ENCODE data around the gene ARF1. TPM values are rescaled to one million over a fixed set of nuclear protein-coding genes. Genes with fewer than 3 reads are reported as not detected.

The ARF1 gene
- total RNA-seq, 1 donor from 2014 or later: 339 TPM

GRCh38 chr1:228146417-228147150, 64.1 kb downstream of the ARF1 start:
- TF ChIP-seq CTCF (IDR thresholded peaks at IDR 0.05): no peak
- no peak overlapping the region for H3K4me3 Mint-ChIP-seq (ENCODE audit: unreplicated experiment)
- H3K27me3 Mint-ChIP-seq (ENCODE audit: low read depth): no peaks in the 10 kb centered on the region
- H3K27ac Mint-ChIP-seq (ENCODE audit: unreplicated experiment): no peak overlapping the region
- no peaks in the 10 kb centered on the region for H3K36me3 Mint-ChIP-seq (ENCODE audit: low read depth)
- DNase-seq (ENCODE audit: low spot score): no peak
- no peaks in the 10 kb centered on the region for H3K9me3 Mint-ChIP-seq (ENCODE audit: low read depth)
- peaks cover 24% of the 10 kb centered on the region for H3K4me1 Mint-ChIP-seq (ENCODE audit: low read depth)

GRCh38 chr1:228147151-228147693, 64.7 kb downstream of the ARF1 start:
- no peaks in the 10 kb centered on the region for H3K9me3 Mint-ChIP-seq (ENCODE audit: low read depth)
- H3K36me3 Mint-ChIP-seq (ENCODE audit: low read depth): no peaks in the 10 kb centered on the region
- no peak for TF ChIP-seq CTCF (IDR thresholded peaks at IDR 0.05)
- H3K4me1 Mint-ChIP-seq (ENCODE audit: low read depth): peaks cover 18% of the 10 kb centered on the region
- DNase-seq (ENCODE audit: low spot score): no peak
- H3K4me3 Mint-ChIP-seq (ENCODE audit: unreplicated experiment): no peak overlapping the region
- no peak overlapping the region for H3K27ac Mint-ChIP-seq (ENCODE audit: unreplicated experiment)
- H3K27me3 Mint-ChIP-seq (ENCODE audit: low read depth): no peaks in the 10 kb centered on the region

GRCh38 chr1:228147768-228148167, 65.3 kb downstream of the ARF1 start:
- no peak overlapping the region for H3K4me3 Mint-ChIP-seq (ENCODE audit: unreplicated experiment)
- no peak for TF ChIP-seq CTCF (IDR thresholded peaks at IDR 0.05)
- no peak for DNase-seq (ENCODE audit: low spot score)
- H3K27ac Mint-ChIP-seq (ENCODE audit: unreplicated experiment): no peak overlapping the region
- no peaks in the 10 kb centered on the region for H3K9me3 Mint-ChIP-seq (ENCODE audit: low read depth)
- peaks cover 12% of the 10 kb centered on the region for H3K4me1 Mint-ChIP-seq (ENCODE audit: low read depth)
- no peaks in the 10 kb centered on the region for H3K27me3 Mint-ChIP-seq (ENCODE audit: low read depth)
- H3K36me3 Mint-ChIP-seq (ENCODE audit: low read depth): no peaks in the 10 kb centered on the region

- no peaks in the 10 kb centered on the region for H3K27me3 Mint-ChIP-seq (ENCODE audit: low read depth)
These were observed 65.8 kb downstream of the ARF1 start for GRCh38 chr1:228148196-228148861.

More at GRCh38 chr1:228148196-228148861, 65.8 kb downstream of the ARF1 start:
- Mint-ChIP-seq H3K4me1 (ENCODE audit: low read depth) (peaks cover 6% of the 10 kb centered on the region), H3K27ac (ENCODE audit: unreplicated experiment) (no peak overlapping the region), H3K9me3 (ENCODE audit: low read depth) (no peaks in the 10 kb centered on the region), H3K36me3 (ENCODE audit: low read depth) (no peaks in the 10 kb centered on the region), H3K4me3 (ENCODE audit: unreplicated experiment) (no peak overlapping the region)
- TF ChIP-seq CTCF (IDR thresholded peaks at IDR 0.05): no peak
- no peak for DNase-seq (ENCODE audit: low spot score)

Small RNA genes within 50 kb of the gene (microRNA-seq; reads per million reads assigned to microRNA genes)
- gene MIR3620 (ENCODE audit: borderline number of aligned reads): 8.9 reads per million, percentile 20 among the genes with 10 or more reads in this experiment

Other genes with a start within 250 kb of the ARF1 start
- gene WNT9A, start 134.8 kb upstream of the ARF1 start, total RNA-seq: 2.5 to 4.2 TPM (median 2.7 TPM) in 3 replicates
- not detected in 3 replicates for gene WNT3A, start 75.7 kb upstream of the ARF1 start, total RNA-seq
- 12.9 to 15.1 TPM (median 13.3 TPM) in 3 replicates for gene C1orf35, start 20.6 kb downstream of the ARF1 start, total RNA-seq
- gene MRPL55, start 26.6 kb downstream of the ARF1 start, total RNA-seq: 45.4 to 75.6 TPM (median 48.6 TPM) in 3 replicates
- 155 to 196 TPM (median 189 TPM) in 3 replicates for gene GUK1, start 57.6 kb downstream of the ARF1 start, total RNA-seq
- 1.5 to 2.0 TPM (median 1.8 TPM) in 3 replicates for gene GJC2, start 67.2 kb downstream of the ARF1 start, total RNA-seq
- 5.2 to 7.7 TPM (median 5.9 TPM) in 3 replicates for gene IBA57, start 83.1 kb downstream of the ARF1 start, total RNA-seq
- 6.3 to 11.4 TPM (median 10.2 TPM) in 3 replicates for gene OBSCN, start 125.3 kb downstream of the ARF1 start, total RNA-seq

Data from chondrocyte (in vitro differentiated cells).